GM12878 (cell line): ENCODE results near the gene YARS1. TPM values are rescaled to one million over a fixed set of nuclear protein-coding genes. Genes with fewer than 3 reads are reported as not detected.

Experiments used
- ATAC-seq: fragments of 200-7000 bp; cut with Tn5 transposase; 3 replicates; pipeline ENCODE4 v1.9.1; 2020; ENCODE audit warnings: mild to moderate bottlenecking, moderate library complexity
- BruUV-seq: library from RNA; stranded (reverse); fragments of 400-500 nt; replicated peaks from 2 replicates; lab custom pipeline; 2021; lab: Mats Ljungman, UMichigan
- CTCF ChIA-PET: fragments of 300-600 bp; sonication (Branson Sonifier 250); formaldehyde crosslinking; extraction: SDS; loops from one replicate; lab custom pipeline; 2021; ENCODE audit warnings: inconsistent platforms; lab: Yijun Ruan, JAX
- POLR2A ChIA-PET: fragments of 350-600 bp; formaldehyde crosslinking; extraction: SDS; loops from one replicate; lab custom pipeline; 2021; ENCODE audit warnings: inconsistent platforms; lab: Charles Lee
- RAD21 ChIA-PET: fragments of 300-600 bp; sonication (Branson Sonifier 250); formaldehyde crosslinking; loops from one replicate; lab custom pipeline; 2023; ENCODE audit warnings: antibody characterized with exemption; ENCODE audit not compliant: unreplicated experiment; lab: Charles Lee
- SMC1A ChIA-PET: fragments of 300-600 bp; sonication (Branson Sonifier 250); formaldehyde crosslinking; loops from one replicate; lab custom pipeline; 2023; ENCODE audit not compliant: unreplicated experiment, uncharacterized antibody; lab: Charles Lee
- DNase-seq: peaks from one replicate; pipeline ENCODE4 v3.0.0-alpha.2; 2011; ENCODE audit warnings: low read depth, low spot score
- FAIRE-seq: peaks from 3 replicates; lab custom pipeline; 2011; peaks lifted over from hg19 to GRCh38; lab: Jason Lieb, UNC
- H2AFZ ChIP-seq: 2 replicates; pipeline ENCODE4 v1.6.0; 2011; ENCODE audit warnings: low read depth, low read length, control low read depth; ENCODE audit not compliant: control insufficient read depth
- H3K27ac ChIP-seq: 2 replicates; pipeline ENCODE4 v1.5.1; 2011; ENCODE audit warnings: control low read depth; ENCODE audit not compliant: control insufficient read depth, insufficient read depth
- H3K27me3 ChIP-seq, 2 experiments: replicated peaks in 1 of 2; 2 replicates each; pipeline versions ENCODE4 v1.6.0 to v1.6.1; 2011; ENCODE audit warnings: low read length in 1 of 2; ENCODE audit not compliant: control insufficient read depth in 2 of 2, insufficient read depth in 2 of 2
- H3K36me3 ChIP-seq, 2 experiments: 2 replicates each; pipeline ENCODE4 v1.5.1; 2011; ENCODE audit warnings: low read length in 1 of 2; ENCODE audit not compliant: control insufficient read depth in 2 of 2, insufficient read depth in 2 of 2
- H3K4me1 ChIP-seq: 2 replicates; pipeline ENCODE4 v1.6.1; 2011; ENCODE audit warnings: mild to moderate bottlenecking, low read length, moderate library complexity, mixed read lengths; ENCODE audit not compliant: control insufficient read depth, insufficient read depth
- H3K4me2 ChIP-seq: 2 replicates; pipeline ENCODE4 v1.6.0; 2011; ENCODE audit warnings: control low read depth; ENCODE audit not compliant: control insufficient read depth, insufficient read depth
- H3K4me3 ChIP-seq: fragments of 200-600 bp; sonication (generic); 2 replicates; pipeline ENCODE4 v1.5.1; 2016
- H3K79me2 ChIP-seq: 2 replicates; pipeline ENCODE4 v1.6.0; 2011; ENCODE audit warnings: low read length; ENCODE audit not compliant: control insufficient read depth, insufficient read depth
- H3K9ac ChIP-seq: 2 replicates; pipeline ENCODE4 v1.8.0; 2011; ENCODE audit warnings: low read length, control low read depth, mixed read lengths; ENCODE audit not compliant: control insufficient read depth, insufficient read depth
- H3K9me3 ChIP-seq: replicated peaks from 3 replicates; pipeline ENCODE4 v1.5.1; 2011; ENCODE audit warnings: mild to moderate bottlenecking, low read length; ENCODE audit not compliant: control insufficient read depth, insufficient read depth
- H4K20me1 ChIP-seq: 2 replicates; pipeline ENCODE4 v1.6.0; 2011; ENCODE audit not compliant: control insufficient read depth, insufficient read depth
- BCLAF1 ChIP-seq: fragments of 450-650 bp; IDR thresholded peaks from 2 replicates; pipeline ENCODE4 v1.6.1; 2017; ENCODE audit warnings: antibody characterized with exemption, mild to moderate bottlenecking, moderate library complexity
- CBX3 ChIP-seq: fragments of 200-600 bp; sonication (generic); IDR thresholded peaks from 2 replicates; pipeline ENCODE4 v1.6.1; 2016; ENCODE audit warnings: low read depth, borderline replicate concordance
- CREB1 ChIP-seq: IDR thresholded peaks from 2 replicates; pipeline ENCODE4 v1.6.1; 2012; ENCODE audit warnings: low read depth, mild to moderate bottlenecking, inconsistent platforms
- CTCF ChIP-seq, 3 experiments: IDR thresholded peaks in 2 of 3; conservative IDR thresholded peaks in 1 of 3; 2 replicates each; pipeline ENCODE4 v1.5.1; 2011; ENCODE audit warnings: low read depth in 3 of 3, low read length in 3 of 3, mild to moderate bottlenecking in 3 of 3, control low read depth in 2 of 3, moderate library complexity in 2 of 3, inconsistent platforms in 1 of 3, mixed read lengths in 1 of 3; ENCODE audit not compliant: control insufficient read depth in 2 of 3, insufficient read depth in 1 of 3; ENCODE audit errors: extremely low read depth in 1 of 3
- EGR1 ChIP-seq, 2 experiments: IDR thresholded peaks; 1 replicate in 1 of 2; 2 replicates in 1 of 2; pipeline ENCODE4 v1.6.1; 2011 to 2012; ENCODE audit warnings: low read depth in 2 of 2, low read length in 2 of 2, borderline replicate concordance in 1 of 2, mild to moderate bottlenecking in 1 of 2, moderate library complexity in 1 of 2
- FOXM1 ChIP-seq: IDR thresholded peaks from 2 replicates; pipeline ENCODE4 v1.6.1; 2012; ENCODE audit warnings: low read depth, mild to moderate bottlenecking, inconsistent platforms, low read length, moderate library complexity
- HDGF ChIP-seq: fragments of 450-650 bp; IDR thresholded peaks from 2 replicates; pipeline ENCODE4 v1.6.1; 2016; ENCODE audit warnings: antibody characterized with exemption
- IKZF2 ChIP-seq, 2 experiments: fragments of 450-650 bp; IDR thresholded peaks; 2 replicates each; pipeline ENCODE4 v1.6.1; 2017; ENCODE audit warnings: mild to moderate bottlenecking in 2 of 2, moderate library complexity in 2 of 2
- JUND ChIP-seq: IDR thresholded peaks from 2 replicates; pipeline ENCODE4 v1.6.1; 2012; ENCODE audit warnings: low read depth, mild to moderate bottlenecking, low read length, improper control_type of control experiment, moderate library complexity
- MYC ChIP-seq: IDR thresholded peaks from 2 replicates; pipeline ENCODE4 v1.6.1; 2011; ENCODE audit warnings: mild to moderate bottlenecking, low read length, moderate library complexity, inconsistent platforms; ENCODE audit not compliant: insufficient read depth, insufficient replicate concordance, insufficient read length, severe bottlenecking
- NFXL1 ChIP-seq: fragments of 450-650 bp; IDR thresholded peaks from 2 replicates; pipeline ENCODE4 v1.6.1; 2017; ENCODE audit warnings: antibody characterized with exemption, mild to moderate bottlenecking, borderline replicate concordance
- NR2C1 ChIP-seq: fragments of 450-650 bp; IDR thresholded peaks from 2 replicates; pipeline ENCODE4 v1.6.1; 2017; ENCODE audit warnings: antibody characterized with exemption, mild to moderate bottlenecking, moderate library complexity
- RAD21 ChIP-seq: IDR thresholded peaks from 2 replicates; pipeline ENCODE4 v1.6.1; 2011; ENCODE audit warnings: mild to moderate bottlenecking, low read depth, low read length, moderate library complexity; ENCODE audit not compliant: insufficient read depth
- RUNX3 ChIP-seq: IDR thresholded peaks from 2 replicates; pipeline ENCODE4 v1.6.1; 2012; ENCODE audit warnings: low read length, inconsistent platforms
- STAT3 ChIP-seq: IDR thresholded peaks from 2 replicates; pipeline ENCODE4 v1.6.1; 2011; ENCODE audit warnings: low read depth, low read length, improper control_type of control experiment
- ZBED1 ChIP-seq: IDR thresholded peaks from 2 replicates; pipeline ENCODE4 v1.6.1; 2016; ENCODE audit warnings: borderline replicate concordance
- ZNF24 ChIP-seq: fragments of 450-650 bp; IDR thresholded peaks from 2 replicates; pipeline ENCODE4 v1.6.1; 2017; ENCODE audit warnings: antibody characterized with exemption, mild to moderate bottlenecking
- WGBS: methylation state at CpG from one replicate; pipeline ENCODE4 v1.1.6; 2016; ENCODE audit warnings: low lambda C conversion rate; ENCODE audit not compliant: insufficient replicate concordance, insufficient coverage; ENCODE audit errors: missing lambda C conversion rate; 5-methylcytosine and 5-hydroxymethylcytosine counted together
- in situ Hi-C: fragments of 300-500 bp; cut with MboI; formaldehyde crosslinking; loops from 9 replicates; pipeline ENCODE4 v1.14.3; 2018; ENCODE audit warnings: mixed read lengths
- intact Hi-C: fragments of 100-400 bp; cut with micrococcal nuclease; formaldehyde crosslinking; loops from one replicate; pipeline ENCODE4 v1.14.2; 2022; ENCODE audit not compliant: unreplicated experiment
- polyA plus RNA-seq, 11 experiments: library from polyadenylated mRNA; depleted of rRNA in 4 of 11; unstranded in 6 of 11; stranded (reverse) in 5 of 11; fragments of >200 nt; fragmentation: Nextera tagmentation in 4 of 11; fragmentation: Illumina TruSeq in 1 of 11; extraction: Ambion mirVana in 4 of 11; extraction: Trizol in 1 of 11; gene quantifications; 1 replicate in 1 of 11; 2 replicates in 10 of 11; pipeline versions ENCODE4 v1.2.1 to v1.2.3, GENCODE V29; 2011 to 2016; ENCODE audit warnings: inconsistent platforms in 2 of 11, missing spikeins in 2 of 11, low read depth in 1 of 11
- total RNA-seq, 4 experiments: library from RNA; depleted of rRNA in 3 of 4; stranded (reverse); fragments of >200 nt in 3 of 4; fragmentation: Illumina TruSeq in 1 of 4; extraction: Trizol in 1 of 4; gene quantifications; 2 replicates each; pipeline versions ENCODE4 v1.2.1 to v1.2.3, GENCODE V29; 2013 to 2021
- TF ChIP-seq, protein P1 (sequence below): fragments of 450-650 bp; IDR thresholded peaks from 2 replicates; pipeline ENCODE4 v1.6.1; 2016; ENCODE audit warnings: mild to moderate bottlenecking

Gene YARS1
- total and polyA plus RNA-seq, 10 of the 15 experiments (the other 5 are each of a cell fraction or from before 2014, with no cell fraction given): 39.9 to 202 (median 136) TPM

DNA sequence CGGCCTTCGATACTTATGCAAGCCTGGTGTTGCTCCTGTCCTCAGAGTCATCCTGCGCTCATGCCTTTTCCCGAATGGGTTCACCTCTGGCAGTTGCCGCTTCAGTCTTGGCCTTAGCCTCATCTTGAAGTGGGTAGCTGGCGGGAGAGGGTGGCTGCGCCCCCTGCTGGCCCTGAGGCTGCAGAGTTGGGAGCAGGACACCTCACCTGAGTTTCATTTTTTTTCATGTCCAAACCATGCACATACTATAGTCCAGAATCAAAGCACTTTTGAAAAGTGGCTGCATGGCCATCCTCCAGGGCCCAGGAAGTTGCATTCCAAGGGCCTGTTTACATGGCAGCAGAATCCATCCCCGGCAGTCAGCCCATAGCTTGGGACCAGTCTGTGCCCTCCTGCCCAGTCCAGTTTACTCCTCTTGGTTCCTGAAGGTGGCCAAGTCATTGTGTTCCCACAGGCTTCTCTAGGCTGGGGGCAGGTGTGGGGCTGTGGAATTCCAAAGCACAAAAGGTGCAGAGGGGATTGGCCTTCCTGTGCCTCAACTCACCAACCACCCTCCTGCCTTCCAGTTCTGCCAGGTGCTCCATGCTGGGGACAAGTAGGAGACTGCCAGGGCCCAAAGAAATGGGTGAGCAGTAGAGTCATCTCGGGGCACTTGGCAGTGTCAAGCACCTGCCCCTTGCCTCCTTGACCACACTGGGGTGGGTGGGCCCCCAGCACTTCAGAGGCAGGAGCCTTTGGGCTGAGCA, 44.0 kb downstream of the YARS1 start:
- H3K4me2 ChIP-seq: no peak overlapping the region
- H3K4me1 ChIP-seq: no peaks in the 10 kb centered on the region
- H2AFZ ChIP-seq: no peak overlapping the region
- no peaks in the 10 kb centered on the region for H3K79me2 ChIP-seq
- intact Hi-C loops: loop anchor here (1.0 to 5.0 kb wide), 4 partner anchors 61 to 371 kb away; no protein-coding TSS in a partner anchor
- ChIA-PET POLR2A (interaction anchor here (0.6 to 1.4 kb wide), 3 partner anchors 63 to 700 kb away, joined by 4 read pairs; partner anchors contain the start of gene TMEM39B), SMC1A (interaction anchor here (0.7 to 5.1 kb wide), 16 partner anchors 11 to 325 kb away, joined by 3 to 37 read pairs (median 4); no protein-coding TSS in a partner anchor), RAD21 (interaction anchor here (0.6 to 6.0 kb wide), 13 partner anchors 24 to 272 kb away, joined by 3 to 65 read pairs (median 4); no protein-coding TSS in a partner anchor), CTCF (interaction anchor here (0.6 to 7.2 kb wide), 35 partner anchors 9 to 408 kb away, joined by 3 to 163 read pairs (median 4); no protein-coding TSS in a partner anchor)
- WGBS: 42% methylated on average over 9 of the region's 9 CpGs
- H3K9me3 ChIP-seq: no peaks in the 10 kb centered on the region
- H3K36me3 ChIP-seq: peaks cover 17 to 21% of the 10 kb centered on the region in 2 experiments
- in situ Hi-C loops: no loop called here
- H3K27me3 ChIP-seq: no peaks in the 10 kb centered on the region
- ATAC-seq (peak; percentile 95), FAIRE-seq (peak; percentile 96), DNase-seq (peak; percentile 20)
- no peak overlapping the region for H3K9ac ChIP-seq
- H3K4me3 ChIP-seq: no peak overlapping the region
- no TSS peak for BruUV-seq
- no peak overlapping the region for H3K27ac ChIP-seq
- H4K20me1 ChIP-seq: no peaks in the 10 kb centered on the region
- peak; percentile 46; the same call in 1 of the 2 replicates for TF ChIP-seq ZBED1
- TF ChIP-seq NR2C1: no peak
- 0 out of 2 replicates have a peak, but pooled peaks have one; percentile 20 for TF ChIP-seq CREB1
- peak; percentile 85 for TF ChIP-seq RAD21
- TF ChIP-seq STAT3: no peak
- TF ChIP-seq EGR1 (IDR thresholded peaks at IDR 0.05; ENCODE audit: borderline replicate concordance in 1 of 2, low read depth in 2 of 2, low read length in 2 of 2): no peak
- TF ChIP-seq BCLAF1: no peak
- TF ChIP-seq ZNF24: no peak
- TF ChIP-seq HDGF: no peak
- no peak for TF ChIP-seq IKZF2 (IDR thresholded peaks at IDR 0.05)
- no peak for TF ChIP-seq CBX3
- TF ChIP-seq JUND: no peak
- TF ChIP-seq FOXM1: no peak; the same call in 1 of the 2 replicates
- no peak for TF ChIP-seq MYC
- peak; percentile 93 to 97 (median 96); a peak in 5 of 6 replicates for TF ChIP-seq CTCF (IDR thresholded peaks at IDR 0.05 in 2 of 3, conservative IDR thresholded peaks at IDR 0.05 in 1 of 3; ENCODE audit: control insufficient read depth in 2 of 3, extremely low read depth in 1 of 3, insufficient read depth in 1 of 3, low read depth in 3 of 3, low read length in 3 of 3)
- TF ChIP-seq RUNX3: no peak
- no peak for TF ChIP-seq NFXL1
- TF ChIP-seq, protein P1, sequence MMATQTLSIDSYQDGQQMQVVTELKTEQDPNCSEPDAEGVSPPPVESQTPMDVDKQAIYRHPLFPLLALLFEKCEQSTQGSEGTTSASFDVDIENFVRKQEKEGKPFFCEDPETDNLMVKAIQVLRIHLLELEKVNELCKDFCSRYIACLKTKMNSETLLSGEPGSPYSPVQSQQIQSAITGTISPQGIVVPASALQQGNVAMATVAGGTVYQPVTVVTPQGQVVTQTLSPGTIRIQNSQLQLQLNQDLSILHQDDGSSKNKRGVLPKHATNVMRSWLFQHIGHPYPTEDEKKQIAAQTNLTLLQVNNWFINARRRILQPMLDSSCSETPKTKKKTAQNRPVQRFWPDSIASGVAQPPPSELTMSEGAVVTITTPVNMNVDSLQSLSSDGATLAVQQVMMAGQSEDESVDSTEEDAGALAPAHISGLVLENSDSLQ: no peak
